GM23338 (cell line): ENCODE measurements around the gene CRAMP1.

Experiments used
- CREB1 ChIP-seq: fragments of 250-450 bp; sonication (Bioruptor Pico); IDR thresholded peaks from 2 replicates; pipeline ENCODE4 v1.5.0; 2020; ENCODE audit warnings: low read depth, mild to moderate bottlenecking, moderate library complexity
- EZH2 ChIP-seq: fragments of 200-600 bp; sonication (generic); IDR thresholded peaks from one replicate; pipeline ENCODE4 v1.8.0; 2017; ENCODE audit warnings: antibody characterized with exemption, mild to moderate bottlenecking, low read depth; ENCODE audit not compliant: unreplicated experiment
- EZH2phosphoT487 ChIP-seq: fragments of 200-600 bp; sonication (generic); IDR thresholded peaks from one replicate; pipeline ENCODE4 v1.8.1; 2018; ENCODE audit warnings: antibody characterized with exemption; ENCODE audit not compliant: unreplicated experiment
- JUNB ChIP-seq: IDR thresholded peaks from one replicate; pipeline ENCODE4 v1.6.1; 2016; ENCODE audit warnings: antibody characterized with exemption; ENCODE audit not compliant: unreplicated experiment
- NANOG ChIP-seq: IDR thresholded peaks from 2 replicates; pipeline ENCODE4 v1.6.1; 2016; ENCODE audit warnings: antibody characterized with exemption, borderline replicate concordance
- POLR2AphosphoS5 ChIP-seq: IDR thresholded peaks from 2 replicates; pipeline ENCODE4 v1.6.1; 2016; ENCODE audit warnings: antibody characterized with exemption, low read depth
- REST ChIP-seq: IDR thresholded peaks from one replicate; pipeline ENCODE4 v1.6.1; 2018; ENCODE audit warnings: antibody characterized with exemption; ENCODE audit not compliant: unreplicated experiment
- TF ChIP-seq, protein P1 (sequence below), 2 experiments: fragments of 200-600 bp in 1 of 2; sonication (generic) in 1 of 2; conservative IDR thresholded peaks; 2 replicates each; pipeline versions ENCODE4 v1.5.1 to v1.6.1; 2016 to 2017; ENCODE audit warnings: antibody characterized with exemption in 2 of 2, low read depth in 2 of 2, mild to moderate bottlenecking in 2 of 2, moderate library complexity in 1 of 2
- TF ChIP-seq, protein P2 (sequence below): IDR thresholded peaks from 2 replicates; pipeline ENCODE4 v1.6.1; 2016; ENCODE audit warnings: antibody characterized with exemption

GRCh38 chr16:1633310-1633709 is 21.1 kb downstream of the CRAMP1 start:
- TF ChIP-seq, protein P1, sequence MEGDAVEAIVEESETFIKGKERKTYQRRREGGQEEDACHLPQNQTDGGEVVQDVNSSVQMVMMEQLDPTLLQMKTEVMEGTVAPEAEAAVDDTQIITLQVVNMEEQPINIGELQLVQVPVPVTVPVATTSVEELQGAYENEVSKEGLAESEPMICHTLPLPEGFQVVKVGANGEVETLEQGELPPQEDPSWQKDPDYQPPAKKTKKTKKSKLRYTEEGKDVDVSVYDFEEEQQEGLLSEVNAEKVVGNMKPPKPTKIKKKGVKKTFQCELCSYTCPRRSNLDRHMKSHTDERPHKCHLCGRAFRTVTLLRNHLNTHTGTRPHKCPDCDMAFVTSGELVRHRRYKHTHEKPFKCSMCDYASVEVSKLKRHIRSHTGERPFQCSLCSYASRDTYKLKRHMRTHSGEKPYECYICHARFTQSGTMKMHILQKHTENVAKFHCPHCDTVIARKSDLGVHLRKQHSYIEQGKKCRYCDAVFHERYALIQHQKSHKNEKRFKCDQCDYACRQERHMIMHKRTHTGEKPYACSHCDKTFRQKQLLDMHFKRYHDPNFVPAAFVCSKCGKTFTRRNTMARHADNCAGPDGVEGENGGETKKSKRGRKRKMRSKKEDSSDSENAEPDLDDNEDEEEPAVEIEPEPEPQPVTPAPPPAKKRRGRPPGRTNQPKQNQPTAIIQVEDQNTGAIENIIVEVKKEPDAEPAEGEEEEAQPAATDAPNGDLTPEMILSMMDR (conservative IDR thresholded peaks at IDR 0.05; ENCODE audit: low read depth in 2 of 2) = no peak
- TF ChIP-seq EZH2 (no peak), POLR2AphosphoS5 (no peak), EZH2phosphoT487 (no peak), REST (no peak), NANOG (no peak), JUNB (no peak), CREB1 (CRISPR knock-in tag) (no peak)
- TF ChIP-seq, protein P2, sequence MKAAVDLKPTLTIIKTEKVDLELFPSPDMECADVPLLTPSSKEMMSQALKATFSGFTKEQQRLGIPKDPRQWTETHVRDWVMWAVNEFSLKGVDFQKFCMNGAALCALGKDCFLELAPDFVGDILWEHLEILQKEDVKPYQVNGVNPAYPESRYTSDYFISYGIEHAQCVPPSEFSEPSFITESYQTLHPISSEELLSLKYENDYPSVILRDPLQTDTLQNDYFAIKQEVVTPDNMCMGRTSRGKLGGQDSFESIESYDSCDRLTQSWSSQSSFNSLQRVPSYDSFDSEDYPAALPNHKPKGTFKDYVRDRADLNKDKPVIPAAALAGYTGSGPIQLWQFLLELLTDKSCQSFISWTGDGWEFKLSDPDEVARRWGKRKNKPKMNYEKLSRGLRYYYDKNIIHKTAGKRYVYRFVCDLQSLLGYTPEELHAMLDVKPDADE = no peak
